ENCODE data around the gene ATXN1.

ATXN1 gene

DNA sequence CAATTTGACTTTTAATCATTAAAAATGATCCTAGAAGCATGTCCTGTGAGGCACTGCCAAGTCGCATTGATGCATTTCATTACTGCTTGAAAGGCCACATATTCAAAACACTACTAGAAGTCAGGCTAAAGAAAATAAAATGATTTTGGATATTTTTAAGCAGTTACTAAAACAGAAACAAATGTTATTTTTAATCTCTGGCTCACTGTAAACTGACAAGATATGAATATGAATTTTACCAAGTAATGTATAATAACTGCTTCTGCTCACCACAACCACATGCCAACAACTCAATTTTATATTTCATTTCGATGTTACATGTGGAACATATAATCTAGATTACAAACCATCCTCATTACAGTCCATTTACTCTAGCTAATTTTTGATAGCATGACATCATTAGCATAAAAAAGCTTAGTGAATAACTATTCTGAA, 90.6 kb downstream of the ATXN1 start:
- DNase-seq: no peak

DNA sequence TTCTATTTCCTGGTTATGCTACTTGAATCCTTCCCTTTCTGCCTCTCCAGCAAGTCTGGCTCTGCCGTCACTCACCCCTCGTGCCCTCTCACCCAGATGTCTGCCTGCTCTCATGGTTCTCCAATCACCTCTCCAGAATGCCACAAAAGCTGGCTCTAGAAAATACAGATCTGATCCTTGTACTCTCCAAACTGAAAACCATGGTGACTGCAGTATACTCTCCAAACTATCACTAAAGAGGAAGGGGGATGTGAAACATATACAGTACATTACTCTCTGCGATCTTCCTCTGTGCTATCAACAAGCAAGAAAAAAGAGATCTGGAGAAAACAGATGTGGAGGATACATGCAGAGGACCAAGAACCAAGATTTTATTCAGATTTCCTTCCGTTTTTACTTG, 91.1 kb downstream of the ATXN1 start:
- no peak for DNase-seq

DNA sequence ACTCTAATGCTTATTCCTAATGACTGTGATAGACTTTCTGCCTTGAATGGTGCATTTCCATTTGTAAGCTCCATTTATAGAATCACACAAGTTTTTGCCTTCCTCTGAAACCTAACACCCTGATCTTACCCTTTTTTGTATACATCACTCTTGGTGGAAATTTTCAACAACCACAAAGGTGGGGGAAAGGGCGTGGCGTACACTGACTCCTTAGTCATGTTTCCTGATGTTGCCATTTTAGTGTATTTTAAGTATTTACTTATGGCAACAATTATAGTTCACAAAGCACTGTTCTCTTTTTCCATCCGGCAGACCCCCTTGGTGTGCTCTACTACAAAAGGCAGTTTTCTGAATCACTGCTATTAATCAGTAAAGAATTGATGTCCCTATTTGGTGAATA, 92.0 kb downstream of the ATXN1 start:
- DNase-seq: peak; percentile 75

DNA sequence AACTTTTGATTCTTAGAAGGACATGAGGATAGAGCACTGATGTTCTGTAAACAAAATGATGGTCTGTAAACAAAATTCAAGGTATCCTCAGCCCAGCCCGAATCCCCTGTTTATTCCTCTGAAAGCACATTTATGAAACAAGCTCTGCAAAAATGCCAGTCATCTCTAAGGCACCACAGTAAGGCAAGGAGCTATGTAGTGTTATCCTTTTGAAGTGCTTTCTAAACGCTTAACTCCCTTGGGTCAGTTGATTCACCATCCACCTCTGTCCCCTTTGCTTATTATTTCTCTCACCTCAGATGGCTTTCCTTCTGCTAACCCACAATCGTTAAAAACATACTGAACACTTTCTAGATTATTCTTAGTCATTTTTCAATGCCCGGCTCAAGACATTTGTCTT, 93.8 kb downstream of the ATXN1 start:
- no peak for DNase-seq

DNA sequence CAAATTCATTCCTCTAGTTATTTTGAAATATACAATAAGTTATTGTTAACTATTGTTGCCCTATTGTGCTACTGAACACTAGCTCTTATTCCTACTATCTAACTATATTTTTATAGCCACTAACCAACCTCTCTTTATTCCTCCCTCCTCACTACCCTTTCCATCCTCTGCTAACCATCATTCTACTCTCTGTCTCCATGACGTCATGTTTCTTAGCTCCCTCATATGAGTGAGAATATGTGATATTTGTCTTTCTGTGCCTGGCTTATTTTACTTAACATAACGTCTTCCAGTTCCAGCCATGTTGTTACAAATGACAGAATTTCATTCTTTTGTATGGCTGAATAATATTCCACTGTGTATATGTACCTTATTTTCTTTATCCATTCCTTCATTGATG, 95.3 kb downstream of the ATXN1 start:
- no peak for DNase-seq

DNA sequence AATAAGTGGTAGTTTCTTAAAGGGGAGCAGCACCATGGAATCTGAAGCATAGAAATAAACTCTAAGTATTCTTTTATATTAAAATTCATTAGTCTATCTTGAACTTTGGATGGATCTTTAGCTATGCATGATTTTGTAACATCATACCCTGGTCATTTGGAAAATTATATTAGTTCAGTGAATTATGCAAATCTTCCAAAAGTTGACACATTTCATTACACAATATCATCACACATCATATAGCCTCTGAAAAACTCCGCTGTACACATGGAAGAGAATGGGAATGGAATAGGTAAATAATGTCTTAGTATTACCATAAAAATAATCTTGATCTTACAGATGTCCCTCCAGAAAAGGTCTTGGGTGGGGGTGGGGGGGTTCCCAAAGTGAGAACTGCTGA, 96.1 kb downstream of the ATXN1 start:
- no peak for DNase-seq

DNA sequence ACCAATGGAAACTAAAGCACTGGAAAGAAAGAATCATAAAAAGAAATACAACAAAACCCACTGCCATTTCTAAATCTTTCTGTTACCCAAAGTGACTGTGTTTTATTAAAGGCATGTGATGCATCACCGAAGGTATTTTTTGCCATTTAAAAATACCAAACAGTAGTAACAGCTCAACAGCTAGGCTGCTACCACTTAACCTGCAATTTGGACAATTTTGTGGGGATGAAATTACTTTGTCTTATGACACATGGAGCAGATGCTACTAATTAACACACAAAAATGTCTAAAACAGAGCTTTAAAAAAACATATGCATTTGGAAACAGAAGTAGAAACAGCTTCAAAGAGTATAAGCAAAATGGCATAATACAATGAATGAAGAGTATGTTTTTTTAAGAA, 97.4 kb downstream of the ATXN1 start:
- DNase-seq: peak; percentile 64

DNA sequence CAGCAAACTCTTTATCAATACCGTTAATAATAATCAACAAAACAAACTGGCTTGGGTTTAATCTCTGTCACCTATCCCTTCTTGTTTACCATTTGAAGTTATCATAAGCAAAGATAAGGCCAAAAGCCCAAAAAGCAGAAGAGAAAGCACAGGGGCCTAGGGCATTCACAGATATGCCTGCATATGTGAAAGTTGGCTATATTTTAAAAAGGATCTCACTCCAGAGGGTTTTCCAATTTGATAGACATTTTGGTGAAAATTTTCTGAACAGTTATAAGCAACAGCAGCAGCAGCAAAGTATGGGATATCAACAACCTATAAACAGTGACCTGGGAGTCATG, 101.1 kb downstream of the ATXN1 start:
- DNase-seq: no peak

DNA sequence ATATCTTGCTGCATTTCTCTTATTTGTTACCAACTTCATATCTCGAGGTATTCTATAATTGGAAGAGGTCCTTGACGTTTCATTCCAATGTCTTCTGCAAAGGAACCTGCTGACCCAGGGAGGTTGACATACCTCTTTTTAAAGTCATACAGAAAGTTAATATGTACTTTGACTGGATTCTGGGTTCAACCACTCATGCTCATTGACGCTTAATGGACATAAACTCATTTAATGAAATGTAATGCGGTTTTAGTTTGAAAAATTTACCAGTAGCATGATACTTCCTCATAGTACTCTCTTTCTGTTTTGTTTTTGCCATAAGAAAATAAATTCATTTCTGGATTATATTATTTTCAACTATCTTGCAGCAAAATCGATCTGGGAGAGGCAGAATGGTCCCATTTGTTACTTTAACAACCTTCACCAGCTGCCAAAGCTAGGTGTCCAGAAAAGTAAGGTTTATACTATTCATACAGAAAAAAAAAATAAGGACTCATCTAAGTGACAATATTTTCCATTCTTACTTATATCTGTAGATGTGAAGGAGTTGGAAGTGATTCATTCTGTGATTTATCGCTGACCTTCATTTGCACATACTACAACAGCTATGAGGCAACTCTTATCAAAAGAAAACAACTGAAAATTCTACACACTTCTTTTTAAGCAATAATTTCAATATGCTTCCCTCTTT, 101.6 kb downstream of the ATXN1 start:
- no peak for DNase-seq

DNA sequence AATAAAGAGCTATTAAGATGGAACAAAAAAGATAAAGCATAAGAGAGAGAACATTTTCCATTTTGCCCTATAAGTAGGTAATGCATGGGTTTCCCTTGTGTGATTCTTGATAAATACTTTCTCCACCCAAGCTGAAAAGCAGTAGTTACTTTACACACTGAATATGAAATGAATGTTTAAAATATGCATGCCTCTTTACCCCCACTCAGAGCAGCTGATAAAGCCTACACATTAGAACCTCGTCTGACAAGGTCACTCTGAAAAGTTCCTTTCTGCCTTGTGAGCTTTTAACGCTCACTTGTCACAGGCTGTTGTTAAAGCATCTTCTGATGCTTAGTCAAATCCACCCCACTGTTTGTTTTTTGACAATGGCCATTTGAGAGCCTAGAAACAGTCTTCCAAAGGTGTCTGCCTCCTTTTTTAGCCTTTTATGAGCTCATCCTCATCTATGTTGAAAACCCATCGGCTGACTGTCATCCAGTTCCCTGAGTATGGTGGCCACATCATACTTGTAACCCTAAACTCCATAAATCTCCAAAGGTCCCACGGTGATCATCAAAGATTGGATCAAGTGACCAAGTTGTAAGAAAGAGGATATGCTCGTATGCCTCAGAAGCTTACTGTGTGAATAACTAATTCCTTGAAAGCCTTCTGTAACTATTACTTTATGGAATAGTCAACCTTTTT, 102.8 kb downstream of the ATXN1 start:
- DNase-seq: no peak

DNA sequence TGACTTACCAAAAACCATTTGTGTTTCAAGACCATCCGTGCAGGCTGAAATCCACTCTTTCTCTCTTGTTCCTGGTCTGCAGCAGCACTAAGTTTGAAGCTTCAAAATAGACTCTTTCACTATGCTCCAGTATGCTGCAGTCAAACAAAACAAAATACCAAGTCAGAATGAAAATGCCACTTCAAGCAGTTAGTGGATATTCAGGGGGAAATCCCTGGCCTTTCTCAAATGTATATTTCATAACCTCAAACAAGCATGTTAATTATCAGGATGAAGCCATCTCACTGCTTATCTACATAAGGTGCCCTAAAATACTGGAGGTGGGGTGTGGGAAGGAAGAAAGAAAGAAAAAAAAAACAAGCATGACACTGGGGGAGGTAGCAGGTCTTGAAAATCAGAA, 103.5 kb downstream of the ATXN1 start:
- no peak for DNase-seq

DNA sequence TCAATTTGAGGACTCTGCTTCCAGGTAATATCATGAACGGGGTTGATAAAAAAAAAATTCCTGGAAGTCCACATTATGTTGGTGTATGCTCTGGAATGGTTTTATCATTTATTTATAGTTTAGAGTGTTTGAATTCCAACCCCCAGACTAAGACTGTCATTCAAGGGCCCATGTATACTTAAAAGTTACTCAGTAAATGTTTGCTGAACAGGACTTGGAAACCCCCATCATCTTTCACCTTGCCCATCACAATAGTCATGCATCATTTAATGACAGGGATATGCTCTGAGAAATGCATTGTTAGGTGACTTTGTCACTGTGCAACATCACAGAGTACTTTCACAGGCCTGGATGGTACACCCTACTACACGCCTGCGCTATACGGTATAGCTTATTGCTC, 104.8 kb downstream of the ATXN1 start:
- DNase-seq: no peak

DNA sequence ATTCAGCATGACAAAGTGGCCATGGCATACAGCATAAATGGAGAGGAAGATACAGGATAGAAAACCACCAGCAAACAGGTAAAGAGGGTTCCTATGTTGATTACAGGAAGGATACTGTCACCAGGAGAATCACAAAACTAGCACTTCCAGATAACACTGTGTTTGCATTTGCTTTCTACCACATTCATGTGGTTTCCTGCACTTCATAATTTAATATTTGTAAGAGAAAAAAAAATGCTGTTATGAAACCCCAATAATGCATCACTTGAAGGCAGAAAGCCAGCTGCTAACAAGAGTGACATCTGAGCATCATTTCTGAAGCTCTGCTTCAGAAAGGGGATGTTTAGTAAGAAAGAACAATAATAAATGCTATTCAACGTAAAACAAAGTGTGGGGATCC, 106.6 kb downstream of the ATXN1 start:
- DNase-seq: no peak

DNA sequence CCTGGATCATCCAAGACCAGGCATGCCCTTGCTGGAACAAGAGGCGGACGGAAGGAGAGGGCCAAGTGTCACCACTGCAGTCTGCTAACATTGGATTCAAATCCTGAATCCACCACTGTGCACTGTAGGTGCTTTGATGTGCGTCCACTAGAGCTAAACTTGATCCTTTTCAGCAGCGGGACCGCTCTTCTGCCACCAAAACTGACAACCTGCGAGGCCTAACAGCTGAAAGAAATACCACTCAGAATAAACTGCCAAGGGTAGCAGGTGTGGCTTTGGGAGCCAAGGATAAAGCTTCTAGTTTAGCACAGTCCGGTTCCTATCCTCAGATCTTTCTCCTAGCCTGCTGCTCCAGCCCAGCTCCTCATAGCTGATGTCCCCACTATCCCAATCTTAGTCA, 108.0 kb downstream of the ATXN1 start:
- no peak for DNase-seq

DNA sequence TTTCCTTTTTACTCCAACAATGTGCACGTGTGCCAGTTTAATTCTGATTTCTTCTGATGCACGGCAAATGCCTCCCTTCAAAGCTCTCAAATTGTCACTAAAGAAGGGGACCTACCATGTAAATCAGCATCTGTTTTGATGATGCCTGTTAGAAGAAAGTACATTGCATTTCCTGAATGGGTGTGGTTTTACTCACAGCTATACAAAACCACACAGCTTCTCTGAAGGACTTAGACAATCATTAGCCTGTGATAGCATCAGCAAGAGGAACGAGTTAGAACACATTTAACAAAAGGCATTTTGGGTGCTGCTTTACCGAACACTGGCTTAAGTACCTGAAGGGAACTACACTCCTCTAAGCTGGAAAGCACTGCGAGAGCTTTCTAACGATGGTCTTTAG, 109.4 kb downstream of the ATXN1 start:
- no peak for DNase-seq

DNA sequence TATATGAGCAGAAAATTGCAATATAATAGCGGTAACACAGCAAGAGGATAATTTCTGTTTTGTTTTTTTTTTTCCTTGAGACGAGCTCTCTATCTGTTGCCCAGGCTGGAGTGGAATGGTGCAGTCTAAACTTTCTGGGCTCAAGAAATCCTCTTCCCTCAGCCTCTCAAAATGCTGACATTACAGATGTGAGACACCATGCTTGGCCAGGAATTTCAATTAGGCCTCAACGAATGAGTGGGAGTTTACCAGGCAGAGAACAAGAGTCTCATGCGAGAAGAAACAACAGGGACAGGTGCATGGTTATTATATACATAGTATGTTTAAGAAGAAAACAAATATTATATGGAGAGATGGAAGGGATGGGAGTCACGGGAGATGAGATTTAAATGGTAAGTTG, 111.4 kb downstream of the ATXN1 start:
- DNase-seq: no peak

DNA sequence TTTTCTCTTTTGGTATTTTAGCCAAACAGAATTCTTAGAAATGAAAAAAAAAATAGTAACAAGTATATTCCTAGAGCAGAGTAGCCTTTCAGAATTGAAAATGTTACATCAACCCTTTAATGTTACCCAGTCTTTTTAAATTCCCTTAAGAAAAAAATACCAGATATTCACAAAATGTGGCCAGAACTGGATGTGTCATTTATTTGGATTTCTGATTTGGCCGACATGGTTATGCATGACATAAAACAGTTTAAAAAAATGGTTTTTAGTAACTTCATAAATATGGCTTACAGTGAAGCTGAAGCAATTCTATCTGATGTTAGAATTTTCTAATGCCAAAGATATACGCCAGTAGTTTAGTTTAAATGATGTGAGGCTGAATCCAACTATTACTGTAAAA, 112.0 kb downstream of the ATXN1 start:
- peak; percentile 41 for DNase-seq

DNA sequence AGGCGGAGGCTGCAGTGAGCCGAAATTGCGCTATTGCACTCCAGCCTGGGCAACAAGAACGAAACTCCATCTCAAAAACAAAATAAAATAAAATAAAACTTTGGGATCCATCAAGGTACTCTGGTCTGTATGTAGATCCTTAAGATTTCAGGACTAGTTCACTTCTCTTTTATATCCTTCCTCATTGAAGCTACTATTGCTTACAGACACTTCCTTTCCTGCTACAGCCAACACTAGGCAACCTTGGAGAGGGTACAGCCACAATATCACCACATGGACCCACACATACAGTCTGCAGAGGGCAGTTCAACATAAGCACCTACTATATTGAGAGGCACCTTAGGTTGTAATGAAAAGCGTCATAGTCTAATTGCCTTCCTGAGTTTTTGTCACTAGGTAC, 113.3 kb downstream of the ATXN1 start:
- no peak for DNase-seq

DNA sequence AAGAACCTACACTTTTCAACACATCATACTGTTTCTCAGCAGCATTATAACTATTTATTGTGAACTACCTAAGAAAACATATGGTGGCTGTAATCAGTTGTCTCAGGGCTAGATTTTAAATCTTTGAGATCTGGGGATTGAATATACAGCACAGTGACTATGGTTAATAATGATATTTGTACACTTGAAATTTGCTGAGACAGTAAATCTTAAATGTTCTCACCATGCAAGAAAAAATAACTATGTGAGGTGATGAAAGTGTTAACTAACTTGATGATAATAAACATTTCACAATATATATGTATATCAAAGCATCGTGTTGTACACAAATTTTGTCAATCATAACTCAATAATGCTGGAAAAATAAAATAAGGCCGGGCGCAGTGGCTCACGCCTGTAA, 113.8 kb downstream of the ATXN1 start:
- DNase-seq: no peak

DNA sequence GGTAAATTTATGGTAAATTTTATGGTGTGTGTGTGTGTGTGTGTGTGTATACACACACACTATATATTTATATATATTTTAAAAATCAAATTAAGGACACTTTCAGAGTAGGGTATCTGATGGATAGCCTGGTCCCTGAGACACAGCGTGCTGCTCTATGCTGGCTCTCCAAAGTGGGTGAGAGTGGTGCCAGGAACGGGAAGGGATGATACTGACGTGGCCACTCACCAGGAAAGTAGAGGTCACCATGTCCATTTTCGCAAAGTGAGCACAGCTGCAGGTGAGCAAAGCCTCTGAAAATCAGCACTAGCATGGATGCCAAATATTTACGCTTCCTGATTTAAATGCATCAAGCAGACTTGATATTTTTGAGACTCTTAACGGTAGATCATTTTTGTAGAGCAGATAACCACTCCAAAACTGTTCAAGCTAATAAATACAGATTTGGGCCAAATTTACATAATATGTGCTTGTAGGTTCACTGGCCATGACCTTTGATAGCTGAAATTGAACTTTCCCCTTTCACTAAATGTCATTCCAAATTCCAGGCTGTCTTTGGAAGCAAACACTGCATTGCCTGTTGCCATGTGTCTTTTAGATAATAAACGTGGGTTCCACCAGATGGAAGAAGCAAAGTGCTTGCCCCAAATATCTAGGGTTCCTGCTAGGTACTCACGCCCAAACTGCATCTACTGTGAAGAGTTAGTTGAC, 116.6 kb downstream of the ATXN1 start:
- DNase-seq: no peak

DNA sequence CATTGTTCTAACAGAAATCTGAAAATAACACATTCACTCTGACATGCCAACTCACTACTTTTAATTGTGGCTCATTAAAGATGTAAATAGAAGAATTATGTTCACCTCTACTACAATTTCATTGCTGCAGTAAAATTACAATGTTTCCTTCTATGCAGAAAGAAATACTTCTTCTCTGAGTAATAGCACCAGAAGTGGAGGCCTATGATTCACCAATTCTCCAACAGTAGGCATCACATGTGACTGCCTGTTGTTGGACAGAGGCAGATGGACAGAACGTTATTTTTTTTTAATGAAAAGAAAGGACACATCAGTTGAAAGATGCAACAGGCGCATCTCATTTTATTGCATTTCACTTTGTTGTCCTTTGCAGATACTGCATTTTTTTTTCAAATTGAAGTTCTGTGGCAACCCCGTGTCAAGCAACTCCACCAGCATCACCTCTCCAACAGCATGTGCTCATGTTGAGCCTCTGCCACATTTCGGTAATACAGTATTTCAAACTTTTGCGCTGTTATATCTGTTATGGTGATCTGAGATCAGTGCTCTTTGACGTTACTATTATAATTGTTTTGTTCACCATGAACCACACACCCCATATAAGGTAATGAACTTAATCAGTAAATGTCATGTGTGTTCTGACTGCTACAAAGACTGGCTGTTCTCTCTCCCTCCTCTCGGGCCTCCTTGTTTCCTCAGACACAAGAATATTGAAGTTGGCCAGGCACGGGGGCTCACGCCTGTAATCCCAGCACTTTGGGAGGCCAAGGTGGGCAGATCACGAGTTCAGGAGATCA, 121.4 kb downstream of the ATXN1 start:
- DNase-seq: peak; percentile 81

DNA sequence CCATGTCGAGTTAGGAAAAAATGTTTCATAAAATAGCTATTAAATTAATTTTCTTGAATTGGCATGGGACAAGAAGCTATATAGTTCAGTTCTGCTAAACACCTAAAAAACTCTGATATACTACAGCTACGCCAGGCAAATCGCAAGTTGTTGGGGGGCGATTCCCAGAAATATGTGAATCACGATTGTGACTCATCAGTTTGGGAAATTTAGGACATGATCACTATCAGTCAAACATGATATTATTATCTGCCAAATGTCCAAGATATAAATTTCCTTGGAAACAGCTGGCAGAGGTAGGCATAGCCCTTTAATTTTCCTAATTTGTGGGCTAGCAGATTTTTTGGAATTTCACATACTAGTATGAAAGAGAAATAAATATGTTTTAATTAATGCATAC, 123.6 kb downstream of the ATXN1 start:
- DNase-seq: peak; percentile 31

DNA sequence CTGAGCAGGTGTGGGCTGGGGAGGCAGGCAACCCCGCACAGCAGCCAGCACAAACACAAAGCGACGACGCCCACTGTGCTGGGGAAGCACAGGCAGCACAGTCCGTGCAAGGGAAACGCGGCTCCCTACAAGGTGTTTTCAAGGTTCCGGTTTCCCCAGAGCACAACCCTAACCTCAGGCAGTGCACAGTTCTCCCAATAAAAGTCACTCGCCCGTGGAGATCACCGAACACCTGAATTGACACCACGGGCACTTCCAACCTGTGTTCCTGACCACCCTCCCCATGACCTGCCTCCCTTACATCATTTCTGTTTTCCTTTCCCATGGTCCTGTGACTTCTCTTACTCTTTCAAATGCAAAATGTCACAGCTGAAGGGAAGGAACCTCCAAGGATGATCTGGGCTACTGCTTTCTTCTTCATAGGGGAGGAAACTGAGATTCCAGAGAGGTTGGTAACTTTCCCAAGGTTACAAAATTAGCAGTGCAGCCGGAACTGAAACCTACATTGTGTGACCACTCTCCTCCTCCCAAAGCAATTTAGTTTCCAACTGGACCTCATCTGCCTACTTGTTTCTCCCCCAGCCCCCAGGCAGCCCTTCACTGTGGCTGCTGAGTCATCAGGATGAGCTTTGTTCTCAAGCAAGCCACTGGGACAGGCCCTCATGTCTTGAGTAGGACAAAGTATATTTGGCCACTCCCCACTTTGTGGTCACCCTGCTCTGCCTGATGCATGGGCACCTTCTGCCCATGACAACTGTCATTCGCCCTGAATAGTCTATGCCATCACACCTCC, 125.3 kb downstream of the ATXN1 start:
- DNase-seq: peak; percentile 86
